Measurements from ENCODE around the gene TNFSF10. TPM values are rescaled to one million over a fixed set of nuclear protein-coding genes. Genes with fewer than 3 reads are reported as not detected.
"Not testable (repeated sequence)": the region's sequence is repeated elsewhere in the genome, so short reads cannot be mapped to it uniquely, and the experiment has no call there.

Gene TNFSF10
- total RNA-seq, 1 donor from 2014 or later = not detected

DNA sequence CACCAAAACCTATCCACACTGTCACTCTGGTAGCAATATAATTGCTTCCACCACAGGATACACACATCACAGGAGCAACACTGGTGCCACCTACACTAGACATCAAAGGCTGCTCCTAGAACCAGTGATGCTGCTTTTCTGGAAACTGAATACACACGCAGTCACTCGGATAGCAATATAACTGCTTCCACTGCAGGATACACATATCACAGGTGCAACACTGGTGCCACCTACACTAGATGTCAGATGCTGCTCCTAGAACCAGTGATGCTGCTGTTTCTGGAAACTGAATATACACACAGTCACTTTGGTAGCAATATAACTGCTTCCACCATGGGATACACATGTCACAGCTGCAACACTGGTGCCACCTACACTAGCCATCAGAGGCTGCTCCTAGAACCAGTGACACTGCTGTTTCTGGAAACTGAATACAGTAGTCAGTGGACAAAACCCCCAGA lies 6.9 kb upstream of the TNFSF10 start:
- TF ChIP-seq, protein P1, sequence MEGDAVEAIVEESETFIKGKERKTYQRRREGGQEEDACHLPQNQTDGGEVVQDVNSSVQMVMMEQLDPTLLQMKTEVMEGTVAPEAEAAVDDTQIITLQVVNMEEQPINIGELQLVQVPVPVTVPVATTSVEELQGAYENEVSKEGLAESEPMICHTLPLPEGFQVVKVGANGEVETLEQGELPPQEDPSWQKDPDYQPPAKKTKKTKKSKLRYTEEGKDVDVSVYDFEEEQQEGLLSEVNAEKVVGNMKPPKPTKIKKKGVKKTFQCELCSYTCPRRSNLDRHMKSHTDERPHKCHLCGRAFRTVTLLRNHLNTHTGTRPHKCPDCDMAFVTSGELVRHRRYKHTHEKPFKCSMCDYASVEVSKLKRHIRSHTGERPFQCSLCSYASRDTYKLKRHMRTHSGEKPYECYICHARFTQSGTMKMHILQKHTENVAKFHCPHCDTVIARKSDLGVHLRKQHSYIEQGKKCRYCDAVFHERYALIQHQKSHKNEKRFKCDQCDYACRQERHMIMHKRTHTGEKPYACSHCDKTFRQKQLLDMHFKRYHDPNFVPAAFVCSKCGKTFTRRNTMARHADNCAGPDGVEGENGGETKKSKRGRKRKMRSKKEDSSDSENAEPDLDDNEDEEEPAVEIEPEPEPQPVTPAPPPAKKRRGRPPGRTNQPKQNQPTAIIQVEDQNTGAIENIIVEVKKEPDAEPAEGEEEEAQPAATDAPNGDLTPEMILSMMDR (conservative IDR thresholded peaks at IDR 0.05) = no peak
- no peaks in the 10 kb centered on the region for H3K36me3 Mint-ChIP-seq (ENCODE audit: low read depth)
- no peaks in the 10 kb centered on the region for H3K27me3 Mint-ChIP-seq (ENCODE audit: low read depth)
- DNase-seq (ENCODE audit: low read depth, low spot score) = no peak
- no peak overlapping the region for H3K27ac Mint-ChIP-seq (ENCODE audit: unreplicated experiment)
- no peaks in the 10 kb centered on the region for H3K4me1 Mint-ChIP-seq
- no peak overlapping the region for H3K4me3 Mint-ChIP-seq
- H3K9me3 Mint-ChIP-seq = peaks cover 2% of the 10 kb centered on the region

DNA sequence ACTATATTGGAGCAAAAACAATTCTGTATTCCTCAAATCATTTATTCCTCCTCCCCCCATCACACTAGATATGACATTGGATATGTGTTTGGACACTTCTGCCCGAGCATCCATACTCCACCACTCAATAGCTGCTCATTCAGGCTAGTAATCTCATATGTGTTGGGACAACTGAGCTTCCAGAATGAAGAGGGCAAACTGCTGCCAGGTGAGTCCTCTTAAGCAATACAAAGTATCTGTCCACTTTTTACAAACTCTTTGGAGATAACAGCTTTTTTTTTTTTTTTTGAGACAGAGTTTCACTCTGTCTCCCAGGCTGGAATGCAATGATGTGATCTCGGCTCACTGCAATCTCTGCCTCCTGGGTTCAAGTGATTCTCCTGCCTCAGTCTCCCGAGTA lies 5.4 kb upstream of the TNFSF10 start:
- no peaks in the 10 kb centered on the region for H3K36me3 Mint-ChIP-seq (ENCODE audit: low read depth)
- no peak overlapping the region for H3K27ac Mint-ChIP-seq (ENCODE audit: unreplicated experiment)
- H3K9me3 Mint-ChIP-seq = peaks cover 2% of the 10 kb centered on the region
- no peaks in the 10 kb centered on the region for H3K27me3 Mint-ChIP-seq (ENCODE audit: low read depth)
- DNase-seq (ENCODE audit: low read depth, low spot score) = no peak
- peaks cover 4% of the 10 kb centered on the region for H3K4me1 Mint-ChIP-seq
- H3K4me3 Mint-ChIP-seq = no peak overlapping the region
- TF ChIP-seq, protein P1 (conservative IDR thresholded peaks at IDR 0.05) = no peak

DNA sequence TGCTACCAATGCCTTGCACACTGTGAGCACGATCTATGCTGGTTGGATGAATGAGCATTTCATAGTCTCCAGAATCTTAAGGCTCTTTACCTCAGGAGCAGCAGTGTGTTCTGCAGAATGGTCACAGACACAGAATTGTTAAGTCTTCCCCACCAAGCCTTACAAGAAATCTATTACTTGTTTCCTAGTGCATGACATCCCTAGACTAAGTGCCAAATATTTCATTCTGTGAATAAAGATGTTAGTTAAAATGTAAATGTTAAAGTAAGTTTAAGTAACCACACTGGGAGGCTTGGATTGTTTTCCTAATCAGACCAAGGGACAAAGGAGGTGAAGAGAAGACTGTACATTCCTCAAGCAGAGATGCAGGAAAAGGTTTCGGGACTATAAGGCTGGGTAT lies 4.1 kb upstream of the TNFSF10 start:
- Mint-ChIP-seq H3K27ac (ENCODE audit: unreplicated experiment) (no peak overlapping the region), H3K36me3 (ENCODE audit: low read depth) (no peaks in the 10 kb centered on the region), H3K27me3 (ENCODE audit: low read depth) (no peaks in the 10 kb centered on the region), H3K9me3 (peaks cover 2% of the 10 kb centered on the region), H3K4me1 (peaks cover 14% of the 10 kb centered on the region), H3K4me3 (no peak overlapping the region)
- TF ChIP-seq, protein P1 (conservative IDR thresholded peaks at IDR 0.05) = no peak
- no peak for DNase-seq (ENCODE audit: low read depth, low spot score)

DNA sequence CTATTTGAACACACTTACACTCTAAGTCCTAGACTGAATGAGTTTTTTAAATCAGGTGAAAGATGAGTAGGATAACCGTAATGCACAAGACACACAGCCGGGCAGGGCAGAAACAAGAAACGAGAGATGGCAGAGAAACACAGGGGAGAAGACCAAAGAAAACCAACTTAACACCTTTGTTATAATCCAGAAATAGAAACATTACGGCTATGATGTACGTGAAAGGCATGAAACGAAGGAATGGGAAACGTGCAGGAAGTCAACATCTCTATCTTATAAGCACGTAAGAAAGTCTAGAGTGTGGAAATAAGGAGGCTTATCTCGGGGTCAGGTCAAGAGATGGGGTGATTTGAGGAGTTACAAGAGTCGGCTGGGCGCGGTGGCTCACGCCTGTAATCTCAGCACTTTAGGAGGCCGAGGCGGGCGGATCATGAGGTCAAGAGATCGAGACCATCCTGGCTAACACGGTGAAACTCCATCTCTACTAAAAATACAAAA lies 1.9 kb upstream of the TNFSF10 start:
- no peak overlapping the region for H3K27ac Mint-ChIP-seq (ENCODE audit: unreplicated experiment)
- no peaks in the 10 kb centered on the region for H3K36me3 Mint-ChIP-seq (ENCODE audit: low read depth)
- H3K9me3 Mint-ChIP-seq = peaks cover 2% of the 10 kb centered on the region
- TF ChIP-seq, protein P1 (conservative IDR thresholded peaks at IDR 0.05) = no peak
- H3K4me3 Mint-ChIP-seq = no peak overlapping the region
- H3K27me3 Mint-ChIP-seq (ENCODE audit: low read depth) = no peaks in the 10 kb centered on the region
- no peak for DNase-seq (ENCODE audit: low read depth, low spot score)
- peaks cover 14% of the 10 kb centered on the region for H3K4me1 Mint-ChIP-seq

DNA sequence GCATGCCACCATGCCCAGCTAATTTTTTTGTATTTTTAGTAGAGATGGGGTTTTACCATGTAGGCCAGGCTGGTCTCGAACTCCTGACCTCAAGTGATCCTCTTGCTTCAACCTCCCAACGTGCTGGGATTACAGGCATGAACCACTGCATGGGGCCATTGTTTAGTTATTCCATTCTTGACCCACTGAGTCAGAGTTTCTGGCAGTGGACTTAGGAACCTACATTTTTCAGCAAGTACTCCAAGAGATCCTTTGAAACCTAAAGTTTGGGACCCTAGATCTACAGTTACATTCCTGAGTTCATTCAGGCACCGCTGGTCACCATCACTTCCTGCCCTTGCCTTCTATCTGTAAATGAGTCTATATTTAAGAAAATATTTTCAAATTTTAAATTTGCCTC lies 1.4 kb upstream of the TNFSF10 start:
- no peaks in the 10 kb centered on the region for H3K36me3 Mint-ChIP-seq (ENCODE audit: low read depth)
- peaks cover 14% of the 10 kb centered on the region for H3K4me1 Mint-ChIP-seq
- TF ChIP-seq, protein P1 (conservative IDR thresholded peaks at IDR 0.05) = no peak
- no peak overlapping the region for H3K27ac Mint-ChIP-seq (ENCODE audit: unreplicated experiment)
- no peaks in the 10 kb centered on the region for H3K27me3 Mint-ChIP-seq (ENCODE audit: low read depth)
- H3K4me3 Mint-ChIP-seq = no peak overlapping the region
- peaks cover 2% of the 10 kb centered on the region for H3K9me3 Mint-ChIP-seq
- no peak for DNase-seq (ENCODE audit: low read depth, low spot score)

DNA sequence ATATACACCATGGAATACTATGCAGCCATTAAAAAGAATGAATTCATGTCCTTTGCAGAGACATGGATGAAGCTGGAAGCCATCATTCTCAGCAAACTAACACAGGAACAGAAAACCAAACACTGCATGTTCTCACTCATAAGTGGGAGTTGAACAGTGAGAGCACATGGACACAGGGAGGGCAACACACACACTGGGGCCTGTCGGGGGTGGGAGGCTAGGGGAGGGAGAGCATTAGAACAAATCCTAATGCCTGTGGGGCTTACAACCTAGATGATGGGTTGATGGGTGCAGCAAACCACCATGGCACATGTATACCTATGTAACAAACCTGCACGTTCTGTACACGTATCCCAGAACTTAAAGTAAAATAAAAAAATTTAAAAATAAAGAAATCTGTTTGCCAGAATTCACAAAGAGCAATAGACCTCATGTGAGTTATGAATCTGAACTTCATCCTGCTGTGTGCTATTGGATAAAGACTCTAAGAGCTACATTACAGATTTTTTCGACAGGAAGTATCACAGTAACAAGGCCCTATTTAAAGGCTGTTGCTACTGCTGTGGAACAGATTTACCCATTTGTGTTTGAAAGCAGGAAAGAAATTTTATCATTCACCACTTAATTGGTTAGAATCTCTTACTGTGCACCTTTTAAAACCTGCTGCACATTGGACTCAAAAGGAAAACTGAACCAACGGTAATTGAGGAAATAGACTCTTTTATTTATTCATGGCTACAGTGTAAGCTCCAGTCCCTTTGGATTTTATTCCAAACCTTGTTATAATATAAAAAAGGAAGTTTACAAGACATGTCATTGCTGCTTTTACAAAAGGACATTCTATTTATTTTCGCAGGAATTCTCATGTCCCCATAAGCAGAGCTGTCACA lies 1.1 kb downstream of the TNFSF10 start:
- not testable (repeated sequence) for H3K9me3 Mint-ChIP-seq; H3K4me3 Mint-ChIP-seq; H3K27ac Mint-ChIP-seq (ENCODE audit: unreplicated experiment); DNase-seq (ENCODE audit: low read depth, low spot score); H3K27me3 Mint-ChIP-seq (ENCODE audit: low read depth); H3K36me3 Mint-ChIP-seq (ENCODE audit: low read depth)
- H3K4me1 Mint-ChIP-seq = peaks cover 14% of the 10 kb centered on the region

Measured in neural crest cell (in vitro differentiated cells).